PFSK-1 (cell line): ENCODE measurements around the gene IGSF21.

ENCODE experiments used
- FOXP2 ChIP-seq: optimal IDR thresholded peaks from 2 replicates; pipeline ENCODE3; 2011; ENCODE audit warnings: borderline replicate concordance, control low read depth, inconsistent platforms; ENCODE audit not compliant: insufficient read depth; ENCODE audit errors: extremely low read length, extremely low read depth
- POLR2AphosphoS5 ChIP-seq: IDR thresholded peaks from 2 replicates; pipeline ENCODE4 v1.6.1; 2012; ENCODE audit warnings: low read depth, mild to moderate bottlenecking, control low read depth, low read length, moderate library complexity
- REST ChIP-seq, 2 experiments: IDR thresholded peaks; 2 replicates each; pipeline versions ENCODE4 v1.6.1 to v1.8.0; 2011 to 2012; ENCODE audit warnings: low read depth in 2 of 2, low read length in 2 of 2, control low read depth in 1 of 2, inconsistent platforms in 1 of 2, mild to moderate bottlenecking in 1 of 2, moderate library complexity in 1 of 2; ENCODE audit not compliant: insufficient read depth in 1 of 2
- SIN3A ChIP-seq: IDR thresholded peaks from 2 replicates; pipeline ENCODE4 v1.6.1; 2012; ENCODE audit warnings: mild to moderate bottlenecking, low read length, moderate library complexity, borderline replicate concordance; ENCODE audit not compliant: insufficient read depth
- TAF1 ChIP-seq: IDR thresholded peaks from 2 replicates; pipeline ENCODE4 v1.6.1; 2012; ENCODE audit warnings: low read length, control low read depth, borderline replicate concordance; ENCODE audit not compliant: insufficient read depth

Gene IGSF21

GRCh38 chr1:18179009-18179408 is 71.4 kb downstream of the IGSF21 start:
- no peak for TF ChIP-seq POLR2AphosphoS5
- TF ChIP-seq SIN3A, result no peak
- TF ChIP-seq REST (IDR thresholded peaks at IDR 0.05; ENCODE audit: insufficient read depth in 1 of 2, low read depth in 2 of 2, low read length in 2 of 2), result no peak

GRCh38 chr1:18182398-18183160 is 75.0 kb downstream of the IGSF21 start:
- TF ChIP-seq TAF1 (no peak), SIN3A (no peak), POLR2AphosphoS5 (no peak), REST (IDR thresholded peaks at IDR 0.05; ENCODE audit: insufficient read depth in 1 of 2, low read depth in 2 of 2, low read length in 2 of 2) (no peak), FOXP2 (no peak)

GRCh38 chr1:18183533-18183932 is 75.9 kb downstream of the IGSF21 start:
- no peak for TF ChIP-seq TAF1
- no peak for TF ChIP-seq SIN3A
- no peak for TF ChIP-seq REST (IDR thresholded peaks at IDR 0.05; ENCODE audit: insufficient read depth in 1 of 2, low read depth in 2 of 2, low read length in 2 of 2)
- TF ChIP-seq POLR2AphosphoS5, result no peak
- TF ChIP-seq FOXP2, result no peak

- TF ChIP-seq SIN3A (no peak), REST (IDR thresholded peaks at IDR 0.05; ENCODE audit: insufficient read depth in 1 of 2, low read depth in 2 of 2, low read length in 2 of 2) (no peak), TAF1 (no peak), POLR2AphosphoS5 (no peak), FOXP2 (no peak)
These were observed 79.5 kb downstream of the IGSF21 start for GRCh38 chr1:18187054-18187453.
